IPS DF 19.7 (cell line): ENCODE measurements around the gene KPNA2.
"Not testable (repeated sequence)": the region's sequence is repeated elsewhere in the genome, so short reads cannot be mapped to it uniquely, and the experiment has no call there.

Experiments
- DNase-seq: peaks from one replicate; pipeline ENCODE4 v3.0.0-alpha.2; 2013; ENCODE audit warnings: low read depth, low spot score

KPNA2 gene

GRCh38 chr17:68019675-68020408 lies 15.7 kb upstream of the KPNA2 start:
- DNase-seq, result peak; percentile 68

GRCh38 chr17:68020409-68020756 lies 15.2 kb upstream of the KPNA2 start:
- DNase-seq, result no peak

- not testable (repeated sequence) for DNase-seq
These were observed 14.7 kb upstream of the KPNA2 start for GRCh38 chr17:68020791-68021190.

- no peak for DNase-seq
These were observed 13.6 kb upstream of the KPNA2 start for GRCh38 chr17:68021963-68022362.

- not testable (repeated sequence) for DNase-seq
These were observed 13.0 kb upstream of the KPNA2 start for GRCh38 chr17:68022547-68022946.

GRCh38 chr17:68029512-68030215 lies 5.9 kb upstream of the KPNA2 start:
- DNase-seq, result no peak

- DNase-seq, result peak; percentile 99
These were observed 1.7 kb upstream of the KPNA2 start for GRCh38 chr17:68033636-68034451.

GRCh38 chr17:68034452-68034776 lies 1.1 kb upstream of the KPNA2 start:
- DNase-seq, result no peak

GRCh38 chr17:68035131-68035522 lies 408 bp upstream of the KPNA2 start:
- DNase-seq, result no peak

GRCh38 chr17:68036304-68037147 lies 991 bp downstream of the KPNA2 start:
- DNase-seq, result no peak

- DNase-seq, result no peak
These were observed 11.8 kb downstream of the KPNA2 start for GRCh38 chr17:68047153-68047846.

- DNase-seq, result not testable (repeated sequence)
These were observed 12.5 kb downstream of the KPNA2 start for GRCh38 chr17:68047890-68048542.

- DNase-seq, result no peak
These were observed 13.5 kb downstream of the KPNA2 start for GRCh38 chr17:68048996-68049395.

GRCh38 chr17:68049812-68050437 lies 14.4 kb downstream of the KPNA2 start:
- DNase-seq, result not testable (repeated sequence)

GRCh38 chr17:68051321-68052312 lies 16.1 kb downstream of the KPNA2 start:
- not testable (repeated sequence) for DNase-seq

GRCh38 chr17:68052810-68053209 lies 17.3 kb downstream of the KPNA2 start:
- no peak for DNase-seq

GRCh38 chr17:68053231-68054013 lies 17.9 kb downstream of the KPNA2 start:
- DNase-seq, result no peak

- no peak for DNase-seq
These were observed 18.9 kb downstream of the KPNA2 start for GRCh38 chr17:68054296-68054900.
